HEK293T (cell line): ENCODE results near the gene RGS3.

Experiments used
- ARNT ChIP-seq: fragments of 450-650 bp; IDR thresholded peaks from 2 replicates; pipeline ENCODE4 v1.6.1; 2017; ENCODE audit warnings: mild to moderate bottlenecking
- BHLHE40 ChIP-seq: fragments of 450-650 bp; IDR thresholded peaks from 2 replicates; pipeline ENCODE4 v1.6.1; 2016; ENCODE audit warnings: mild to moderate bottlenecking, moderate library complexity, borderline replicate concordance
- CTBP1 ChIP-seq: fragments of 450-650 bp; IDR thresholded peaks from 2 replicates; pipeline ENCODE4 v1.6.1; 2016; ENCODE audit warnings: borderline replicate concordance
- ELF4 ChIP-seq: fragments of 450-650 bp; IDR thresholded peaks from 2 replicates; pipeline ENCODE4 v1.6.1; 2017; ENCODE audit warnings: antibody characterized with exemption
- FOXA1 ChIP-seq: fragments of 450-650 bp; IDR thresholded peaks from 2 replicates; pipeline ENCODE4 v1.6.1; 2016; ENCODE audit warnings: mild to moderate bottlenecking
- FOXM1 ChIP-seq: fragments of 450-650 bp; IDR thresholded peaks from 2 replicates; pipeline ENCODE4 v1.6.1; 2017; ENCODE audit warnings: mild to moderate bottlenecking, borderline replicate concordance
- HDGF ChIP-seq: fragments of 450-650 bp; IDR thresholded peaks from 2 replicates; pipeline ENCODE4 v1.6.1; 2017; ENCODE audit warnings: antibody characterized with exemption, borderline replicate concordance
- L3MBTL2 ChIP-seq: fragments of 450-650 bp; conservative IDR thresholded peaks from 2 replicates; pipeline ENCODE4 v1.6.1; 2016; ENCODE audit warnings: mild to moderate bottlenecking
- LEF1 ChIP-seq: fragments of 450-650 bp; IDR thresholded peaks from 2 replicates; pipeline ENCODE4 v1.6.1; 2017; ENCODE audit warnings: mild to moderate bottlenecking, borderline replicate concordance
- SP1 ChIP-seq: fragments of 450-650 bp; IDR thresholded peaks from 2 replicates; pipeline ENCODE4 v1.6.1; 2017
- SUZ12 ChIP-seq: fragments of 450-650 bp; IDR thresholded peaks from 2 replicates; pipeline ENCODE4 v1.6.1; 2016; ENCODE audit warnings: mild to moderate bottlenecking
- TF ChIP-seq, protein P1 (sequence below): fragments of 450-650 bp; IDR thresholded peaks from 2 replicates; pipeline ENCODE4 v1.6.1; 2016

- TF ChIP-seq ELF4 = no peak
- no peak for TF ChIP-seq HDGF
- TF ChIP-seq FOXM1 = no peak
- TF ChIP-seq ARNT = no peak
- TF ChIP-seq, protein P1, sequence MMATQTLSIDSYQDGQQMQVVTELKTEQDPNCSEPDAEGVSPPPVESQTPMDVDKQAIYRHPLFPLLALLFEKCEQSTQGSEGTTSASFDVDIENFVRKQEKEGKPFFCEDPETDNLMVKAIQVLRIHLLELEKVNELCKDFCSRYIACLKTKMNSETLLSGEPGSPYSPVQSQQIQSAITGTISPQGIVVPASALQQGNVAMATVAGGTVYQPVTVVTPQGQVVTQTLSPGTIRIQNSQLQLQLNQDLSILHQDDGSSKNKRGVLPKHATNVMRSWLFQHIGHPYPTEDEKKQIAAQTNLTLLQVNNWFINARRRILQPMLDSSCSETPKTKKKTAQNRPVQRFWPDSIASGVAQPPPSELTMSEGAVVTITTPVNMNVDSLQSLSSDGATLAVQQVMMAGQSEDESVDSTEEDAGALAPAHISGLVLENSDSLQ = 0 out of 2 replicates have a peak, but pooled peaks have one; percentile 16
- no peak for TF ChIP-seq SP1
- TF ChIP-seq SUZ12 = no peak
- no peak for TF ChIP-seq FOXA1
- TF ChIP-seq LEF1 = no peak
- no peak for TF ChIP-seq BHLHE40
- no peak for TF ChIP-seq CTBP1
- no peak for TF ChIP-seq L3MBTL2
Observed at GRCh38 chr9:113638897-113639296, 175.4 kb downstream of the RGS3 start.
